Keratinocyte (primary cell): ENCODE data around the gene CD207. TPM values are rescaled to one million over a fixed set of nuclear protein-coding genes. Genes with fewer than 3 reads are reported as not detected.
"Not testable (repeated sequence)": the region's sequence is repeated elsewhere in the genome, so short reads cannot be mapped to it uniquely, and the experiment has no call there.

Experiments
- DNase-seq: peaks from one replicate; pipeline ENCODE4 v3.0.0-alpha.2; 2011; ENCODE audit warnings: low read depth, missing footprints, low spot score
- FAIRE-seq: peaks from 2 replicates; lab custom pipeline; 2011; peaks lifted over from hg19 to GRCh38; lab: Jason Lieb, UNC
- H2AFZ ChIP-seq: 2 replicates; pipeline ENCODE4 v1.6.0; 2012; ENCODE audit warnings: low read length, control low read depth, inconsistent platforms; ENCODE audit not compliant: control insufficient read depth
- H3K27ac ChIP-seq: 2 replicates; pipeline ENCODE4 v1.5.1; 2011; ENCODE audit warnings: low read length; ENCODE audit not compliant: control insufficient read depth, insufficient read depth
- H3K27me3 ChIP-seq: 3 replicates; pipeline ENCODE4 v1.6.0; 2011; ENCODE audit warnings: low read length; ENCODE audit not compliant: control insufficient read depth, insufficient read depth; ENCODE audit errors: extremely low read depth
- H3K36me3 ChIP-seq, 2 experiments: 2 replicates in 1 of 2; 3 replicates in 1 of 2; pipeline ENCODE4 v1.5.1; 2011; ENCODE audit warnings: low read length in 2 of 2, mild to moderate bottlenecking in 1 of 2; ENCODE audit not compliant: control insufficient read depth in 2 of 2, insufficient read depth in 2 of 2; ENCODE audit errors: extremely low read depth in 1 of 2
- H3K4me1 ChIP-seq: 3 replicates; pipeline ENCODE4 v1.5.1; 2011; ENCODE audit warnings: low read length; ENCODE audit not compliant: control insufficient read depth, insufficient read depth; ENCODE audit errors: extremely low read depth
- H3K4me2 ChIP-seq: 3 replicates; pipeline ENCODE4 v1.6.0; 2011; ENCODE audit warnings: low read depth, low read length; ENCODE audit not compliant: control insufficient read depth, insufficient read depth; ENCODE audit errors: extremely low read depth
- H3K4me3 ChIP-seq, 3 experiments: fragments of 200-600 bp in 1 of 3; sonication (generic) in 1 of 3; 2 replicates in 2 of 3; 3 replicates in 1 of 3; pipeline ENCODE4 v1.5.1; 2011 to 2016; ENCODE audit warnings: low read length in 3 of 3, mild to moderate bottlenecking in 3 of 3, control low read depth in 2 of 3, inconsistent platforms in 1 of 3, low read depth in 1 of 3, mixed read lengths in 1 of 3, mixed run types in 1 of 3, moderate library complexity in 1 of 3; ENCODE audit not compliant: control insufficient read depth in 2 of 3, insufficient read depth in 2 of 3; ENCODE audit errors: extremely low read depth in 1 of 3
- H3K79me2 ChIP-seq: 2 replicates; pipeline ENCODE4 v1.6.0; 2012; ENCODE audit warnings: low read length; ENCODE audit not compliant: control insufficient read depth, insufficient read depth
- H3K9ac ChIP-seq: 3 replicates; pipeline ENCODE4 v1.6.0; 2011; ENCODE audit warnings: low read length; ENCODE audit not compliant: control insufficient read depth, insufficient read depth; ENCODE audit errors: extremely low read depth
- H3K9me1 ChIP-seq: 3 replicates; pipeline ENCODE4 v1.6.0; 2011; ENCODE audit warnings: low read length; ENCODE audit not compliant: control insufficient read depth, insufficient read depth; ENCODE audit errors: extremely low read depth
- H3K9me3 ChIP-seq: 2 replicates; pipeline ENCODE4 v1.5.1; 2012; ENCODE audit warnings: low read depth, low read length; ENCODE audit not compliant: control insufficient read depth
- H4K20me1 ChIP-seq: 3 replicates; pipeline ENCODE4 v1.6.0; 2011; ENCODE audit warnings: low read length; ENCODE audit not compliant: control insufficient read depth, insufficient read depth; ENCODE audit errors: extremely low read depth
- CTCF ChIP-seq, 3 experiments: IDR thresholded peaks in 1 of 3; conservative IDR thresholded peaks in 1 of 3; optimal IDR thresholded peaks in 1 of 3; 2 replicates in 2 of 3; 3 replicates in 1 of 3; pipeline versions ENCODE3 to v1.5.1; 2011; ENCODE audit warnings: low read length in 3 of 3, mild to moderate bottlenecking in 3 of 3, moderate library complexity in 2 of 3, control low read depth in 1 of 3, inconsistent platforms in 1 of 3; ENCODE audit not compliant: insufficient read depth in 2 of 3; ENCODE audit errors: extremely low read depth in 1 of 3
- EZH2 ChIP-seq: IDR thresholded peaks from one replicate; pipeline ENCODE4 v1.6.1; 2012; ENCODE audit warnings: inconsistent platforms, mild to moderate bottlenecking, low read length, moderate library complexity
- dilution Hi-C: fragments of 300-500 bp; cut with MboI; formaldehyde crosslinking; loops from one replicate; pipeline ENCODE4 v1.7.0; 2020; ENCODE audit warnings: low sequenced_read_pairs; ENCODE audit not compliant: extremely low pct_ligation_motif_present
- polyA minus RNA-seq, 3 experiments: library from RNA; depleted of rRNA, polyadenylated mRNA; stranded (reverse); fragments of >200 nt; gene quantifications; 1 replicate in 1 of 3; 2 replicates in 1 of 3; 3 replicates in 1 of 3; pipeline ENCODE4 v1.2.3, GENCODE V29; 2011
- polyA plus RNA-seq, 5 experiments: library from polyadenylated mRNA; depleted of rRNA in 3 of 5; stranded (reverse) in 3 of 5; stranded (forward) in 1 of 5; unstranded in 1 of 5; fragments of >200 nt; gene quantifications; 1 replicate in 1 of 5; 2 replicates in 3 of 5; 3 replicates in 1 of 5; pipeline versions ENCODE4 v1.2.1 to v1.2.3, GENCODE V29; 2011 to 2012; ENCODE audit warnings: missing spikeins in 2 of 5, low read depth in 1 of 5, low replicate concordance in 1 of 5

The CD207 gene
- not detected in 3 replicates for polyA plus RNA-seq
- polyA plus RNA-seq (2011; ENCODE audit: low read depth): not detected
- not detected in 2 replicates for polyA plus RNA-seq (2011; cell fraction: cytosol; rRNA removed)
- polyA plus RNA-seq (2011; cell fraction: nucleus; rRNA removed): not detected in 2 replicates
- not detected in 2 replicates for polyA plus RNA-seq (2012; ENCODE audit: low replicate concordance)
- not detected in 3 replicates for polyA minus RNA-seq
- not detected for polyA minus RNA-seq (2011; cell fraction: cytosol; rRNA and poly(A)+ RNA removed)
- polyA minus RNA-seq (2011; cell fraction: nucleus; rRNA and poly(A)+ RNA removed): not detected in 2 replicates

- Histone ChIP-seq H2AFZ (no peak within 1 kb of the TSS), H3K4me3 (no peak within 1 kb of the TSS), H3K4me2 (no peak within 1 kb of the TSS), H3K36me3 (no peaks in the 10 kb centered on the region), H3K27ac (no peak within 1 kb of the TSS), H4K20me1 (no peaks in the 10 kb centered on the region), H3K79me2 (no peaks in the 10 kb centered on the region), H3K9me3 (no peaks in the 10 kb centered on the region), H3K4me1 (no peaks in the 10 kb centered on the region), H3K27me3 (peaks cover 18% of the 10 kb centered on the region), H3K9me1 (no peaks in the 10 kb centered on the region), H3K9ac (no peak within 1 kb of the TSS)
- TF ChIP-seq EZH2 (no peak), CTCF (optimal IDR thresholded peaks at IDR 0.05 in 1 of 3, IDR thresholded peaks at IDR 0.05 in 1 of 3, conservative IDR thresholded peaks at IDR 0.05 in 1 of 3; ENCODE audit: extremely low read depth in 1 of 3, insufficient read depth in 2 of 3, low read length in 3 of 3) (no peak)
- dilution Hi-C loops: no loop called here
- FAIRE-seq (no peak), DNase-seq (no peak)
These were observed at the start of gene CD207 for GRCh38 chr2:70835643-70836042. Gene CD207 (minus strand): TSS chr2:70835816. CDS start chr2:70835776, 40 bp downstream.

DNA sequence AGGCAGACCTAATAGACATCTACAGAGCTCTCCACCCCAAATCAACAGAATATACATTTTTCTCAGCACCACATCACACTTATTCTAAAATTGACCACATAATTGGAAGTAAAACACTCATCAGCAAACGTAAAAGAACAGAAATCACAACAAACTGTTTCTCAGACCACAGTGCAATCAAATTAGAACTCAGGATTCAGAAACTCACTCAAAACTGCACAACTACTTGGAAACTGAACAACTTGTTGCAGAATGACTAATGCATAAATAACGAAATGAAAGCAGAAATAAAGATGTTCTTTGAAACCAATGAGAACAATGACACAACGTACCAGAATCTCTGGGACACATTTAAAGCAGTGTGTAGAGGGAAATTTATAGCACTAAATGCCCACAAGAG, 42.9 kb upstream of the CD207 start:
- H3K9me1 ChIP-seq, H3K36me3 ChIP-seq, H3K27ac ChIP-seq, DNase-seq, H3K9ac ChIP-seq, dilution Hi-C loops, H2AFZ ChIP-seq, H3K4me2 ChIP-seq, H3K9me3 ChIP-seq, H3K79me2 ChIP-seq, H3K4me3 ChIP-seq, FAIRE-seq, H3K4me1 ChIP-seq, H4K20me1 ChIP-seq: not testable (repeated sequence)
- peaks cover 23% of the 10 kb centered on the region for H3K27me3 ChIP-seq

DNA sequence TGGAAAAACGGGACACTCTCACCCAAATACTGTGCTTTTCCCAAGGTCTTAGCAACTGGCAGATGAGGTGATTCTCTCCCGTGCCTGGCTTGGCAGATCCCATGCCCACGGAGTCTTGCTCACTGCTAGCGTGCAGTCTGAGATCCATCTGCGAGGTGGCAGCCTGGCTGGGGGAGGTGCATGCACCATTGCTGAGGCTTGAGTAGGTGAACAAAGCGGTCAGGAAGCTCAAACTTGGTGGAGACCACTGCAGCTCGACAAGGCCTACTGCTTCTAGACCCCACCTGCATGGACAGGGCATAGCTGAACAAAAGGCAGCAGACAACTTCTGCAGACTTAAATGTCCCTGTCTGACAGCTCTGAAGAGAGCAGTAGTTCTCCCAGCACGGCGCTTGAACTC, 40.5 kb upstream of the CD207 start:
- FAIRE-seq, H3K27ac ChIP-seq: not testable (repeated sequence)
- H3K27me3 ChIP-seq: peaks cover 25% of the 10 kb centered on the region

More for the DNA sequence above, 40.5 kb upstream of the CD207 start:
- H2AFZ ChIP-seq, H3K9ac ChIP-seq, H3K9me1 ChIP-seq, H3K4me1 ChIP-seq, H4K20me1 ChIP-seq, H3K4me2 ChIP-seq, H3K4me3 ChIP-seq, H3K36me3 ChIP-seq, H3K9me3 ChIP-seq, H3K79me2 ChIP-seq, DNase-seq, dilution Hi-C loops: not testable (repeated sequence)
